Osteoblast (primary cell): ENCODE results near the gene RETREG2. TPM values are rescaled to one million over a fixed set of nuclear protein-coding genes. Genes with fewer than 3 reads are reported as not detected.

Experiments
- DNase-seq: peaks from one replicate; pipeline ENCODE4 v3.0.0; 2011; ENCODE audit warnings: low spot score, mixed read lengths; ENCODE audit not compliant: insufficient read length; ENCODE audit errors: missing footprints
- H2AFZ ChIP-seq: 2 replicates; pipeline ENCODE4 v1.6.0; 2011; ENCODE audit warnings: mild to moderate bottlenecking, low read length
- H3K27ac ChIP-seq: 2 replicates; pipeline ENCODE4 v1.5.1; 2011; ENCODE audit warnings: mild to moderate bottlenecking, low read depth, low read length, moderate library complexity
- H3K27me3 ChIP-seq: 2 replicates; pipeline ENCODE4 v1.6.0; 2012; ENCODE audit warnings: mild to moderate bottlenecking, control low read depth, inconsistent platforms, low read length, moderate library complexity; ENCODE audit not compliant: insufficient read depth
- H3K36me3 ChIP-seq: 2 replicates; pipeline ENCODE4 v1.5.1; 2011; ENCODE audit warnings: mild to moderate bottlenecking, low read length, control low read depth, moderate library complexity; ENCODE audit not compliant: insufficient read depth
- H3K4me1 ChIP-seq: 2 replicates; pipeline ENCODE4 v1.5.1; 2011; ENCODE audit warnings: mild to moderate bottlenecking, low read length, control low read depth, moderate library complexity; ENCODE audit not compliant: insufficient read depth
- H3K4me2 ChIP-seq: 2 replicates; pipeline ENCODE4 v1.6.0; 2011; ENCODE audit warnings: mild to moderate bottlenecking, low read length; ENCODE audit not compliant: insufficient read depth
- H3K4me3 ChIP-seq: fragments of 200-600 bp; sonication (generic); 3 replicates; pipeline ENCODE4 v1.5.1; 2012; ENCODE audit warnings: mild to moderate bottlenecking, low read length, inconsistent platforms; ENCODE audit not compliant: insufficient read depth
- H3K79me2 ChIP-seq: 2 replicates; pipeline ENCODE4 v1.6.0; 2012; ENCODE audit warnings: mild to moderate bottlenecking, low read length, control low read depth, inconsistent platforms; ENCODE audit not compliant: insufficient read depth
- H3K9me3 ChIP-seq: 2 replicates; pipeline ENCODE4 v1.5.1; 2011; ENCODE audit warnings: low read depth, low read length, control low read depth
- H4K20me1 ChIP-seq: 2 replicates; pipeline ENCODE4 v1.6.0; 2012; ENCODE audit warnings: mild to moderate bottlenecking, low read length, control low read depth; ENCODE audit not compliant: insufficient read depth
- total RNA-seq: library from RNA; depleted of rRNA; stranded (reverse); fragments of >200 nt; gene quantifications from 2 replicates; pipeline ENCODE4 v1.2.3, GENCODE V29; 2012
- TF ChIP-seq, protein P1 (sequence below): IDR thresholded peaks from 2 replicates; pipeline ENCODE4 v1.5.1; 2011; ENCODE audit warnings: mild to moderate bottlenecking, low read depth, low read length, moderate library complexity; ENCODE audit errors: extremely low read depth

Gene RETREG2
- total RNA-seq, 1 donor = 121 TPM

DNA sequence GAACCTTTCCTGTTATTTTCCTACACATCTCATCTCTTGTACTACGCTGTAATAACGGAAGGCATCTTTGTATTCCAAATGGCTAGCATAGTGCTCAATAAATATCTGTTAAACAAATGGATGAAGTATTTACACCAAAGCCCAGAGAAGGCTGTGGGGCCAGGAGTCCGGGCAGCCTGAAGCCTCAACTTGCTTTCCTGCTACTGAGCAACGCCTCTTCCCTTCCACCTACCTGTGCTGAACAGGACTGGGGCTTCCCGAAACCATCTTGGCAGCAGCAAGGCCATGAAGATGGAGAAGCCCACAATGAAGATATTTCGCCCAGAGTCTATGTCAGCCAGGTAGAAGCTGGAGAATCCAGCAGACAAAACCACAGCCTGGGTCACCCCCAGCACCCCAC, 14.9 kb upstream of the RETREG2 start:
- no peaks in the 10 kb centered on the region for H3K27me3 ChIP-seq
- no peak overlapping the region for H3K27ac ChIP-seq
- no peak overlapping the region for H2AFZ ChIP-seq
- H3K4me3 ChIP-seq = no peak overlapping the region
- no peak overlapping the region for H3K4me2 ChIP-seq
- peaks cover 3% of the 10 kb centered on the region for H4K20me1 ChIP-seq
- DNase-seq = no peak
- H3K4me1 ChIP-seq = peaks cover 21% of the 10 kb centered on the region
- no peaks in the 10 kb centered on the region for H3K36me3 ChIP-seq
- TF ChIP-seq, protein P1, sequence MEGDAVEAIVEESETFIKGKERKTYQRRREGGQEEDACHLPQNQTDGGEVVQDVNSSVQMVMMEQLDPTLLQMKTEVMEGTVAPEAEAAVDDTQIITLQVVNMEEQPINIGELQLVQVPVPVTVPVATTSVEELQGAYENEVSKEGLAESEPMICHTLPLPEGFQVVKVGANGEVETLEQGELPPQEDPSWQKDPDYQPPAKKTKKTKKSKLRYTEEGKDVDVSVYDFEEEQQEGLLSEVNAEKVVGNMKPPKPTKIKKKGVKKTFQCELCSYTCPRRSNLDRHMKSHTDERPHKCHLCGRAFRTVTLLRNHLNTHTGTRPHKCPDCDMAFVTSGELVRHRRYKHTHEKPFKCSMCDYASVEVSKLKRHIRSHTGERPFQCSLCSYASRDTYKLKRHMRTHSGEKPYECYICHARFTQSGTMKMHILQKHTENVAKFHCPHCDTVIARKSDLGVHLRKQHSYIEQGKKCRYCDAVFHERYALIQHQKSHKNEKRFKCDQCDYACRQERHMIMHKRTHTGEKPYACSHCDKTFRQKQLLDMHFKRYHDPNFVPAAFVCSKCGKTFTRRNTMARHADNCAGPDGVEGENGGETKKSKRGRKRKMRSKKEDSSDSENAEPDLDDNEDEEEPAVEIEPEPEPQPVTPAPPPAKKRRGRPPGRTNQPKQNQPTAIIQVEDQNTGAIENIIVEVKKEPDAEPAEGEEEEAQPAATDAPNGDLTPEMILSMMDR = no peak
- H3K79me2 ChIP-seq = no peaks in the 10 kb centered on the region
- H3K9me3 ChIP-seq = no peaks in the 10 kb centered on the region

DNA sequence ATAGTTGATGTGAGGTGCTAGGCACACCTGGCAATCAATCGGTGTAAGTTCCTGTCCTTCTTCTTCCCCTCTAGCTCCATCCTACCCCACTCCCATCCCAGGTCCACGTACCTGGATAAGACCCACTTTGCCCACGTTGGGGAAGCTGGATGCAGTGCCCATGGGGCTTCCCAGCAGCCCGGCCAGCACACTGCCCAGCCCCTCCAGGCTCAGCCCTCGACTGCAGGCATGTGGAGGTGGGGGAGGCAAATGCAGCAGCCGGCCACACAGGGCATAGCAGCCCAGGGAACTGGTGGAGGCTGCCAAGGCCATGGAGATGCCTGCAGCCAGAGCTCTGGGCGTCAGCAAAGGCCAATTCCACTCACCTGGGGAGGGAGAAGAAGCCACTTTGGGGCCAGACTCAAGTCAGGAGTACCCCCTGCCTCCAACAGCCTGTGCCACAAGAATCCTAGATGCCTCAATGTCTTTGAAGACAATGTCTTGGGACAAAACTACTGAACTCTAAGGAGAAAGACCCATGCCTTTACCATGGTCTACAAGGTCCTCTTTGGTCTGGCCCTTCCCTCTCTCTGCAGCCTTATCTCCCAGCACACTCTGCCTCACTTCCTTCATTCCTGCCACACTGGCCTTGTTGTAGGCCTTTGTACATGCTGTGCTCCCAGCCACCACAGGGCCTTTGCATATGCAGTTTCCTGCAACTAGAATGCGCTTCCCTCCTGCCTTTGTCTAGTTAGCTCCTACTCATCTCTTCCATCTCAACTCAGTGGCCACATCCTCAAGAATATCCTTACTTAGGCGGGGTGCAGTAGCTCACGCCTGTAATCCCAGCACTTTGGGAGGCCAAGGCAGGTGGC, 12.8 kb upstream of the RETREG2 start:
- H3K27ac ChIP-seq = no peak overlapping the region
- no peak overlapping the region for H3K4me3 ChIP-seq
- no peaks in the 10 kb centered on the region for H3K27me3 ChIP-seq
- H3K36me3 ChIP-seq = no peaks in the 10 kb centered on the region
- no peak overlapping the region for H2AFZ ChIP-seq
- DNase-seq = no peak
- H3K4me1 ChIP-seq = peaks cover 6% of the 10 kb centered on the region
- H4K20me1 ChIP-seq = no peaks in the 10 kb centered on the region
- H3K79me2 ChIP-seq = no peaks in the 10 kb centered on the region
- H3K4me2 ChIP-seq = no peak overlapping the region
- TF ChIP-seq, protein P1 = no peak
- H3K9me3 ChIP-seq = no peaks in the 10 kb centered on the region

- Histone ChIP-seq H2AFZ (no peak overlapping the region), H3K4me2 (no peak overlapping the region), H3K4me1 (peaks cover 6% of the 10 kb centered on the region), H3K27ac (no peak overlapping the region), H3K36me3 (peaks cover 8% of the 10 kb centered on the region), H4K20me1 (no peaks in the 10 kb centered on the region), H3K27me3 (no peaks in the 10 kb centered on the region), H3K79me2 (no peaks in the 10 kb centered on the region), H3K9me3 (no peaks in the 10 kb centered on the region), H3K4me3 (no peak overlapping the region)
- DNase-seq = no peak
- TF ChIP-seq, protein P1 = no peak
Observed at GRCh38 chr2:219167997-219168396, 10.1 kb upstream of the RETREG2 start.

DNA sequence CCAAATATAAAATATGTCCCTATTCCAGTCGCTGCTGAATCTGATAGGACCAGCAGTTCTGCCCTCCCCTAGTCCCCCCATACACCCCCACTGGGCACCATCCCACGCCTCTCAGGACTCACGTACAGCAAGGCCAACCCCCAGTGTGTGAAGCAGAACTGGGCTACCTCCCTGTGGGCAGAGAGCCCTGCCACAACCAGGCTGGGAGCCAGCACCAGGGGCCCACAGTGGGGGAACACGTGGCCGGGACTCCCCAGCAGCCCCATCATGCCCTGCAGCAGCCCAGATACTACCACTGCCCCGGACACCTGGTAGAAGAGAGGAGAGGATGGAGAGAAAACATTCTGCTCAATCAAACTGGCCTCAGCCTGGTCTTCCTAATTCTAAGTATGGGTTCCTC, 9.5 kb upstream of the RETREG2 start:
- Histone ChIP-seq H3K4me3 (no peak overlapping the region), H3K27me3 (no peaks in the 10 kb centered on the region), H3K79me2 (no peaks in the 10 kb centered on the region), H4K20me1 (no peaks in the 10 kb centered on the region), H3K4me2 (no peak overlapping the region), H2AFZ (no peak overlapping the region), H3K36me3 (peaks cover 9% of the 10 kb centered on the region), H3K4me1 (peaks cover 6% of the 10 kb centered on the region), H3K27ac (no peak overlapping the region), H3K9me3 (no peaks in the 10 kb centered on the region)
- DNase-seq = no peak
- TF ChIP-seq, protein P1 = no peak
